ENCODE measurements around the gene NSMCE3.

The NSMCE3 gene

DNA sequence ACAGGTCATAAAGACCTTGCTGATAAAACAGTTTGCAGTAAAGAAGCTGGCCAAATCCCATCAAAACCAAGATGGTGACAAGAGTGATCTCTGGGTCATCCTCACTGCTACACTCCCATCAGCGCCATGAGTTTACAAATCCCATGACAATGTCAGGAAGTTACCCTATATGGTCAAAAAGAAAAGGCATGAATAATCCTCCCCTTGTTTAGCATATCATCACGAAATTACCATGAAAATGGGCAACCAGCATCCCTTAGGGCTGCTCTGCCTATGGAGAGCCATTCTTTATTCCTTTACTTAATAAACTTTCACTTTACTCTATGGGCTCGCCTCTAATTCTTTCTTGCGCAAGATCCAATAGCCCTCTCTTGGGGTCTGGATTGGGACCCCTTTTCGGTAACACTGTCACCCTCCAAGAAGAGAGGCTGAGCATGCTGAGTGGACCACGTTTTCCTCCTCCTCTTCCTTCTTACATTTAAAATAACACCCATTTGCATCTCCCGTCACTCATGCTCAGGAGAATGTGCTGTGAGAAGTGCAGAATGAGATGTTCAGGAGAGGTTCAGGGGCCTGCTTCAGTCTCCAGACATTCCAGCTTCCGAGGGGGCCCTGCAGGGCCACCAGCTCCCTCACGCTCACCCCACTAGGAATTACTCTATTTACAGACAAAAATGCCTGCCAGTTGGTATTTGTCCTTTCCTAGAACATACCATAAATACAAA lies 47.3 kb downstream of the NSMCE3 start:
- no peak for DNase-seq (ENCODE audit: low read depth in 2 of 2, low spot score in 1 of 2)

DNA sequence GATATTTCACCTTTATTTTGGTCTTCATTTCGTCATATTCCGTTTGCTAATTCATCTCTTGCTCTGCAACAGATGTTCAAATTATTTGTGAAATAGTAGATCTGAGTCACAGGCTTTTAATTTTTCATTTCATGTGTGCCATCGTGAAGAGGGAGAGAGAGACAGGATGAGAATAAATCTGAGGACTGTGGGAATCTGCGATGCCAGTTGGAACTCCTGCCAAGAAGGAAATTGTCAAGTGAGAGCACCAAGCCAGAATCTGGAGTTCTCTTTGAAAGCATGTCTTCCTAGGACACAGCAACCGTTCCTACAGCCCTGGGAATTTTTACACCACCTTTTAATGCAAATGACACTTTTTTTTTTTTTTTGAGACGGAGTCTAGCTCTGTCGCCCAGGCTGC lies 48.8 kb downstream of the NSMCE3 start:
- no peak for DNase-seq (ENCODE audit: low read depth in 2 of 2, low spot score in 1 of 2)

- no peak for DNase-seq (ENCODE audit: low read depth in 2 of 2, low spot score in 1 of 2)
These were observed 52.7 kb downstream of the NSMCE3 start for GRCh38 chr15:29216955-29217354.

Data from stimulated activated CD8-positive, alpha-beta memory T cell treated with anti-CD3 and anti-CD28 coated beads, Interleukin-4, amount 100 ng/mL, for 4 hours (primary cell).